Measurements from ENCODE around the gene TOR1AIP2. TPM values are rescaled to one million over a fixed set of nuclear protein-coding genes. Genes with fewer than 3 reads are reported as not detected.

The TOR1AIP2 gene
- total and polyA plus RNA-seq, 10 of the 15 experiments (the other 5 are each of a cell fraction or from before 2014, with no cell fraction given) = 5.3 to 38.9 (median 15.4) TPM

GRCh38 chr1:179857009-179857408 lies 20.6 kb downstream of the TOR1AIP2 start:
- FAIRE-seq (no peak), DNase-seq (ENCODE audit: low read depth, low spot score) (no peak), ATAC-seq (no peak)
- ChIA-PET RAD21 (ENCODE audit: unreplicated experiment) (no interaction called here), CTCF (no interaction called here), POLR2A (no interaction called here), SMC1A (ENCODE audit: uncharacterized antibody, unreplicated experiment) (no interaction called here)
- Histone ChIP-seq H3K36me3 (ENCODE audit: control insufficient read depth in 2 of 2, insufficient read depth in 2 of 2, low read length in 1 of 2) (peaks cover 0 to 3% of the 10 kb centered on the region in 2 experiments; a peak in 2 of 4 replicates), H3K4me3 (no peak overlapping the region), H3K27me3 (replicated peaks in 1 of 2; ENCODE audit: control insufficient read depth in 2 of 2, insufficient read depth in 2 of 2, low read length in 1 of 2) (no peaks in the 10 kb centered on the region), H3K79me2 (ENCODE audit: control insufficient read depth, insufficient read depth, low read length) (no peaks in the 10 kb centered on the region), H3K4me1 (ENCODE audit: control insufficient read depth, insufficient read depth, low read length) (no peaks in the 10 kb centered on the region), H3K27ac (ENCODE audit: control insufficient read depth, insufficient read depth) (no peak overlapping the region), H3K9ac (ENCODE audit: control insufficient read depth, insufficient read depth, low read length) (no peak overlapping the region), H3K9me3 (replicated peaks; ENCODE audit: control insufficient read depth, insufficient read depth, low read length) (no peaks in the 10 kb centered on the region), H4K20me1 (ENCODE audit: control insufficient read depth, insufficient read depth) (no peaks in the 10 kb centered on the region), H2AFZ (ENCODE audit: control insufficient read depth, low read depth, low read length) (no peak overlapping the region), H3K4me2 (ENCODE audit: control insufficient read depth, insufficient read depth) (no peak overlapping the region)
- in situ Hi-C loops (cut with MboI) (loop anchor here (25.0 kb wide), 1 partner anchor 630 kb away; no protein-coding TSS in a partner anchor), intact Hi-C loops (cut with micrococcal nuclease; ENCODE audit: unreplicated experiment) (no loop called here)
- no TSS peak for BruUV-seq (replicated peaks)
- WGBS (ENCODE audit: insufficient coverage, insufficient replicate concordance, low lambda C conversion rate, missing lambda C conversion rate) = 98% methylated on average over 4 of the region's 4 CpGs
- no peak for TF ChIP-seq NFXL1 (IDR thresholded peaks at IDR 0.05; ENCODE audit: borderline replicate concordance)
- TF ChIP-seq USF2 (IDR thresholded peaks at IDR 0.05; ENCODE audit: borderline replicate concordance, low read depth, low read length) = no peak
- no peak for TF ChIP-seq ZBTB4 (CRISPR knock-in tag; IDR thresholded peaks at IDR 0.05)
- no peak for TF ChIP-seq E4F1 (IDR thresholded peaks at IDR 0.05; ENCODE audit: borderline replicate concordance, partially characterized antibody)
